ENCODE results near the gene C1QTNF3.
"Not testable (repeated sequence)": the region's sequence is repeated elsewhere in the genome, so short reads cannot be mapped to it uniquely, and the experiment has no call there.

Gene C1QTNF3

DNA sequence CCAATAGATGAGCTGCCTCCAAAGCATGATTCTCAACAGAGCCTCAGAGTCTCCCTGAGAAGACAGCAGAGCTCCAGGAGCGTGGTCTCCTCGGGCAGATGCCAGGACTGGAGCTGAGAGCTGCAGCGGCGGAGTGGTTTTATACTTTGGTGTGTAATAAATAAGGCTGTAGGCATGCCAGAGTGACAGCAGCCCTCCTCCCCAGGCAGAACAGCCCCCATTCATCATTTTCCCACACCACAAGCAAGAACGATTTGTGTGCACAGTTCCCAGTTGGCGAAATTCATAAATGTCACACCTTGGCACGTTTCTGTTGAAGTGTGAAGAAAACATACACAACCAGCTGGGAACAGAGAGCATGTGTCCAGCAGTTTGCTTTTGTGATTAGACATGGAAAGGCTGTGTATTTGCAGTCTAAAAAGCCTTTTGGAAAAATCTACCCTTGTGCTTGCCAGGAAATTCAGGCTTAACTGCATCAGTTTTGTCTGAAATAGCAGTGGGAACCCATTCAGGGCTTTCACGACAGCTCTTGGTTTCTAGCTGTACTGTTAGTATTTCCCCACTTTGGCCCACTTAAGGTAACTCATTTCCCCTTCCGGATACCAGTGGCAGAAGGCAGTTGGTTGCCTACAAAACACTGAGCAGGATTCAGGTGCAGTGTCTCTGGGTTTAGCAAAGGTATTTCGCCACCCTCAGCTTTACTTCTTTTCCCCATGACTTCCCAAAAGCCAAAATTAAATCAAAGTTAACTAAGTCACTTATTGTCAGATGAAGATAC is at the start of gene C1QTNF3:
Gene C1QTNF3 (minus strand): TSS at position 115 of the 778 bp plus-strand sequence. CDS start 88 bp downstream, at position 27.
- no peak for DNase-seq

- not testable (repeated sequence) for DNase-seq
Observed at GRCh38 chr5:34091039-34091438, 48.0 kb upstream of the C1QTNF3 start.

DNA sequence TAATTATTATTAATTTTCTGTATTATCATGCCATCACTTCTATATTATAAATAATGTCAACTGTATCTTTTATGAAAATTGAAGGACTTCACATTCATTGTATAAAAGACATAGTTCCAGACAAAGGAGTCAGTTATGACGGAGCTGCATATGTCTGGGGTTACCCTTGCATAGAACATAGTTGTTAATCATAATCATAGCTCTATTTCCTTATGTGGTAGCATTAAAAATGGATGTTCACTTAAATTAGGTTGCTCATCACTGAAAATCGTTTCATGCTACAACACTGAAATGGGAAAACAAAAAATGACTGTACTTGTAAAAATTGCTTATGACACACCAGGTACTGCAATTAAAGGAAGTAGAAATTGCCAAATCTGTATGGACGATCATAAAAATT is 46.8 kb upstream of the C1QTNF3 start:
- not testable (repeated sequence) for DNase-seq

- DNase-seq: not testable (repeated sequence)
Observed at GRCh38 chr5:34087728-34088127, 44.7 kb upstream of the C1QTNF3 start.

- not testable (repeated sequence) for DNase-seq
Observed at GRCh38 chr5:34083898-34084297, 40.9 kb upstream of the C1QTNF3 start.

DNA sequence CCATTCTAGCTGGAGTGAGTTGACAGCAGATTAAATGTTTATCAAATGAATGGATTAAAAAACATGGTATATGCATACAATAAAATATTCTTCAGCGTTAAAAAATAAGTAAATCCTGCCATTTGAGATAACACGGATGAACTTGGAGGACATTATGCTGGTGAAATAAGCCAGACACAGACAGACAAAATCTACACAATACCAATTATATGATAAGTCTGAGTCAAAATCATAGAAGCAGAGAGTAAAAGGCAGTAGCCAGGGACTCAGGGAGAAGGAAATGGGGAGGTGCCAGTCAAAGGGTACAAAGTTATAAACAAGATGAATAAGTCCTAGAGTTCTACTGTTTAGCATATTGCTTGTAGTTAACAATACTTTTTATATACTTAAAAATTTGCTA is 36.5 kb upstream of the C1QTNF3 start:
- DNase-seq: not testable (repeated sequence)

- not testable (repeated sequence) for DNase-seq
Observed at GRCh38 chr5:34077636-34078035, 34.6 kb upstream of the C1QTNF3 start.

DNA sequence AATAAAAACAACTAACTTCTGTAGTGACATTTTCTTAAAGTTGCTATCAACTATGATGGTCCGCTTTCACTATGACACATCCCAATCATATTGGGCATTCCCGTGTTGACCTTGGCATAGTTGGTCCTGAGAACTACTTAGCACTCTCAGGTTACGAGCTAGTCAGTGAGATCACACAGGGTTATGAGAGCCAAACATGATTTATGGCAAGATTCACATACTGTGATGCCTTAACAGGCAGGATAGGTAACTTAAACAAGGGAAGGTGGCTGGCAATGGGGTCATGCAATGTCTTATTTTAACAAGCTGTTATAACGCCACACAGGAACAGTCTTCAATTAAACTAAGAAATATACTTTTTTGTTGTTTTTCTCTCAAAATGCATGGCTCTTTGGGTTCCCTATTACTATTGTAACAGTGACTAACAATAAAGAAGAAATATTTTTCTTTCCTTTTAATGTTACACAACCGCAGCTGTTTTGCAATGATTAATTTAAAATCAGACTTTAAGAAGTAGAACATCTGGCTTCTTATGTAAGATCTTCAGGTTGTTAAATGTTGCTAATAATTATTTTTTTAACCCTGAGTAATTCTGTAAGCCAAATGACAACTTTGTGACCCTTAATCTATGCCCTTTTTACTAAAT is 33.8 kb upstream of the C1QTNF3 start:
- not testable (repeated sequence) for DNase-seq

GRCh38 chr5:34074472-34074871 is 31.5 kb upstream of the C1QTNF3 start:
- not testable (repeated sequence) for DNase-seq

- DNase-seq: not testable (repeated sequence)
Observed at GRCh38 chr5:34074071-34074470, 31.1 kb upstream of the C1QTNF3 start.

DNA sequence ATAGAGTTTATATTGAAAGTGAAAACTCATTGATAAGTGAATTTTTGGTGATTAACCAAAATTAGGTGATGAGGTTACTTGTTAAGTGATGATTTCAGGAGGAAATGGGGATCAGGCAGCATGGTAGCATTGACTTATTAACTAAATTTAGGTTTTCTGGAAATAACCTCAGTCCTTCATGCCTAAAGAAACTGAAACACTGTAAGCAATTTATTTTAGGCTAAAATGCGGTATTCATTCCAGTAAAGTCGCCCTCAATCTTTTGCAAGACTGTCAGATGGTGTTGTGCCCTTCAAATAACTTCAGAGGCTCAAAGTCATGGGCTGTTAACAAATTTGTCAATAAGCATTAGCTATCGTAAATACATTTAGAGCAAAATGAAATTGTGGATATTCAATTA is 27.6 kb upstream of the C1QTNF3 start:
- not testable (repeated sequence) for DNase-seq

- DNase-seq: no peak
Observed at GRCh38 chr5:34064656-34065055, 21.6 kb upstream of the C1QTNF3 start.

GRCh38 chr5:34062419-34062818 is 19.4 kb upstream of the C1QTNF3 start:
- no peak for DNase-seq

DNA sequence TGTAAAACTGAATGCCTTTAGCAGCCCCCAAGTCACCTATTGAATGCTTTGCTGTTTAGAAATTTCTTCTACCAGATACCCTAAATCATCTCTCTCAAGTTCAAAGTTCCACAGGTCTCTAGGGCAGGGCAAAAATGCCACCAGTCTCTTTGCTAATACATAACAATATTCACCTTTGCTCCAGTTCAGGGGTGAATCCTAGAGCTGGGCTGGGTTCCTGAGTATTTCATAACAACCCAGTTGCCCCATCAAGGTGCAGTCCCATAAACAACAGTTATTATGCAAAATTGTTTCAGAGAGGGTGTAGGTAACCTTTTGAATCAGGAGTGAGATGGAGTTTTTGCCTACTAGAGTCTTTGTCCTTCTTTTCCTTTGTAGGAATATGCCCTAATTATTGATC is 19.0 kb upstream of the C1QTNF3 start:
- DNase-seq: no peak

- DNase-seq: no peak
Observed at GRCh38 chr5:34059977-34060376, 17.0 kb upstream of the C1QTNF3 start.

- no peak for DNase-seq
Observed at GRCh38 chr5:34058532-34058931, 15.5 kb upstream of the C1QTNF3 start.

- no peak for DNase-seq
Observed at GRCh38 chr5:34057569-34057968, 14.6 kb upstream of the C1QTNF3 start.

GRCh38 chr5:34057118-34057517 is 14.1 kb upstream of the C1QTNF3 start:
- DNase-seq: no peak

GRCh38 chr5:34055667-34056066 is 12.7 kb upstream of the C1QTNF3 start:
- DNase-seq: no peak

DNA sequence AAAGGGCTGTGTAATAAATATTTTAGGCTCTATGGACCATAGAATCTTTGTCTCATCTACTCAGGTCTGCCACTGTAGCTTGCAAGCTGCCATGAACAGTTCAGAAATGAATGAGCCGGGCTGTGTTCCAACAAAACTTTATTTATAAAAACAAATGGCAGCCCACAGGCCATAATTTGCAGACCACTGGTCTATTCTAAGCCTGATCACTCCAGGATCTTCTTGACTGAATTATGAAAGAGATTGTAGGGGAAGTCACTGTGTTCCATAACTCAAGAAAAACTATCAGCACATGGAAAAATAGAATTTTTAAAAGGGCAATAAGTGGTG is 11.4 kb upstream of the C1QTNF3 start:
- no peak for DNase-seq

- no peak for DNase-seq
Observed at GRCh38 chr5:34053571-34054399, 10.8 kb upstream of the C1QTNF3 start.

DNA sequence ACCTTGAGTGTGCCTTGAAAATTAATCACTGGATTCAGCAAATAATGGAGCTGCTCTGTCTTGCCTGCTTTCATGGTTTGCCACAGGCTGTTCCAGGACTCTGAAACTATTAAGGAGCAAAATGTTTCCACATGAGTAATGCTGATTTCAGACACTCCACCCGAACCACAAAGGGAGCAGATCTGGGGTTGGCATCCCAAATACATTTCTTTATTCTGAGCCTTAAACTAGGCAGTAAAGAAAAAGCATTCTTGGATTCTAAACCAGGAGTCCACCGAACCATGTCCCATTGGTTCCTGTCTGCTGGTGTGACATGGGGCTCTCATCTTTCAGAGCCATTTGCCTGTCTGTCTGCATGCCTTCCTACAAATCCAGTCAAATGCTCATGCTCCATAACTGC is 10.1 kb upstream of the C1QTNF3 start:
- no peak for DNase-seq

DNA sequence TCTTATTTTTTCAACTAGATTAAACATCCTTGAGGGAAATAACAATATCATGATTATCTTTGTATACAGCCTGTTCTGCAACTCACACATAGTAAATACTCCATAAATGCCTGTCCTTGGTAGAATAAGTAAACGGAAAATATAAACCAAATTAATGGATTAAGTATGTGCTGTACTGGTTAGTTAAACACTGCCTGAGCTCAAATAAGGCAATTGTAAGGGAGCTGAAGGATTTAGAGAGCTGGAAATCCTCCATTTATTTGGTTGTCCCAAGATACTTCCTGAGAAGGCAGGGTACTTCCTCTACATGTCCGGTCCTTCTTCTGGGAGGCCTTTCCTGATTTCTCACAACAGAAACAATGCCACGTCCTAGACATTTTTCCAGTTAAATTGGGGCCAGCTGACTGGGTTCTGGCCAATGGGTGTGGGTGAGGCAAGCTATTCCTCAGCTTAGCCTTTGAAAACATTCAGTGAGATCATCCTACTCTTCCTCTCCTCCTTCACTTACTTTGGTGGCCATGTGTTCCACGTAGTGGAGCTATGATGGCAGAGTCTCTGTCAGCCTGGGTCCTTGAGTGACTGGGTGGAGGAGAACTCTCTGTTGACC is 8.5 kb upstream of the C1QTNF3 start:
- DNase-seq: no peak
